GM12864 (cell line): ENCODE results near the gene PGM2L1.

Experiments
- DNase-seq: peaks from one replicate; pipeline ENCODE4 v3.0.0-alpha.2; 2011; ENCODE audit warnings: low read depth
- H3K4me3 ChIP-seq: 2 replicates; pipeline ENCODE4 v1.5.1; 2011; ENCODE audit warnings: mild to moderate bottlenecking, low read depth, low read length, control low read depth
- CTCF ChIP-seq: IDR thresholded peaks from 2 replicates; pipeline ENCODE4 v1.5.1; 2011; ENCODE audit warnings: low read depth, mild to moderate bottlenecking, moderate library complexity, low read length, control low read depth, inconsistent platforms; ENCODE audit errors: missing control alignments

PGM2L1 gene

DNA sequence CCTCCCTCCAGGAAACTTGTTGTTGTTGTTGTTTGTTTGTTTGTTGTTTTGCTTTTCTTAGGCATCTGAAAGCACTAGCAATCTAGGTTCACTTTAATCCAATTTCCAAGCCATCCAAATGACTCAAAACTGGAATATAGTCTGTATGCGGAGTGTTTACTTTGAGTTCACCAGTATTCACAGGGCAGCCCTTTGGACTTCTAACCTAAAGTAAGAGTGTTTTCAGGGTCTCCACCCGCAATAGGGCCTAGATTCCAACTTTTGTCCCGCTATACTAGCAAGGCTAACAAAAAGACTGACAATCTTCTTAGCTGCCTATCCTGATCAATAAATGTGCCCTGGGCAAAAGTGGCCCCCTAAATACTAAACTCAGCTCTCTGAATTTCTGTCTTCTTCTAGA is 13.6 kb downstream of the PGM2L1 start:
- DNase-seq = no peak
- no peak overlapping the region for H3K4me3 ChIP-seq
- no peak for TF ChIP-seq CTCF

- no peak for TF ChIP-seq CTCF
- DNase-seq = no peak
Observed at GRCh38 chr11:74380746-74381439, 17.3 kb downstream of the PGM2L1 start.

DNA sequence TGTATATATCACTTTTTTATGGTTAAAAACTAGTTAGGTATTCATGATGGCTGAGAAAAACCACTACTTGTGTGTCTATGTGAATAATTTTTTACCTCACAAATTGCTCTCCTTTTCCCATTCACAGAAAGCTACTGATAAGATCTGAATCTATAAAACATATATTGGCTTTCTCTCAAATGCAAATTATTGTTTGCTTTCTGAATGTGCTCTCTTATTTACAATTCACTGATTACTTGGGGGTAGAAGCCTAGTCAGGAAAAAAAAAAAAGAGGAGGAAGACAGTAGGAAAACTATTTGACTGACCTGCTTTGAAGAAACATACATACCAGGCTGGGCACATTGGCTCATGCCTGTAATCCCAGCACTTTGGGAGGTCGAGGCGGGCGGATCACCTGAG is 20.5 kb downstream of the PGM2L1 start:
- no peak overlapping the region for H3K4me3 ChIP-seq
- TF ChIP-seq CTCF = no peak
- no peak for DNase-seq

More at GRCh38 chr11:74380746-74381439, 17.3 kb downstream of the PGM2L1 start:
- no peak overlapping the region for H3K4me3 ChIP-seq

DNA sequence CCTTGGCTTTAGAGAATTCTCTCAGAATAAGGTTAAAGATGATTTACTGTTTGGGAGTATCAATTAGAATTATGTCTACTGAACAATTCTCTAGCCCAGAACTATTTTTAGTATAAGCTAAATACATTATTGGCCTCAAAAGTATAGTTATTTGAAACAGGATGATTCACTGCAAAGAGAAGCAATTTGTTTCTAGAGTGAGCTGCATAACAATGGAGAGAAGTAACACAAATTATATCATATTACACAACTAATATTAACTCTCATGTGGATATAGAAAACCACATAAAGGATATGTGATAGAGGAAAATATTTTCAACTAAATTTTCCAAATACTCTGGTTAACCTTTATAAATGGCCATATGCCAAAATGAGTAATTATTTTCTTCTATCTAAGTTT is 24.9 kb downstream of the PGM2L1 start:
- no peak for DNase-seq
- no peak for TF ChIP-seq CTCF
- H3K4me3 ChIP-seq = no peak overlapping the region

DNA sequence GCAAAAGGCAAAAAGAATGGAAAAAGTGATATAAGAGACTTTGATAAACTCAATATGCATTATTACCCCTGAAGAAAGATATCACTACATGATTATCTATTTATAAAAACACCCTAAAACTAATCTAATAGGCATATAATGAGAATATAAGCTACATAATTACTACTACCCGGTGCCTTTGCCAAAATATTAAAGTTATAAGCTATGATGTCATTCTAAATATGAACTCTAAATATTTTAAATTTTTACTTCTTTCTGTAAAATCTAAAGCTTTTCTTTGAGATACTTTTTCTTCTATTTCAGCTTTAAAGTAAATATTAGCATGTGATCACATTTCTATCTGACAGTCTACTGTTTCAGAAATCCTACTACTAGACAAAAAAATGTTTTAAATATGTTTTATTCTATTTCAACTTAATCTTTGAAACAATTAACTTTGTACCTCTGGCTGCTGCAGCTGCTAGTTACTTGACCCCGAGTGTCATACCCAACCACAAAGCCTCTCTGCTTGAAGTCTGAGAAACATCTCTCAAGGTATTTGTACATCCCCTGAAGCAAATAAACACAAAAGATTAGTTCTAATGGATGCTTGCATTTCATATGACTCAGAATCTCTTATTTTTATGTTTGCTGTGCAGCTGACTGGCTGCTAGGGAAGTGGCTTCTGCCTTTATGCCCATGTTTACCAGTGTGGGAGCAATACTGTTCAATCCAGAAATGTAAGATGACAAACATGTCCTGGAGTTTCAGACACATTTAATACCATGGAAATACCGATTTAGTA is 26.8 kb downstream of the PGM2L1 start:
- no peak for DNase-seq
- no peak for TF ChIP-seq CTCF

DNA sequence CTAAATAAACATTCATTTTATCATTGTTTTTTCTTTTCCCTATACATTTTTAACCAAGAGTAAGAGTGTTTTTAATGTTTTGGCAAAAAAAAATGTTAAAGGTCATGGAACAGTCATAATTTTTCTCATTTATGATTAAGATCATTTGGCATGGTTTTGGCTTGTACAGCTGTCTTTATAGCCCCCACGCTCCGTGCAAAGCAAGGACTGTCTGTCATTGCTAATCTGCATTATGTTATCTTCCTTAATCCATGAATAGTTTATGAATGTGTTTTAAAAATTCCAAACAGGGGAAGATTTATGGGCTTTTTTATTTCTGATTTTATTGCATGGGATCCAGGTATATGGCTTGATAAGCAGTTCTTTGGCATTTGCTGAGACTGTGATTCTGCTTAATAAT is 28.1 kb downstream of the PGM2L1 start:
- TF ChIP-seq CTCF = no peak
- no peak overlapping the region for H3K4me3 ChIP-seq
- no peak for DNase-seq

More for the DNA sequence above, 26.8 kb downstream of the PGM2L1 start:
- no peak overlapping the region for H3K4me3 ChIP-seq

DNA sequence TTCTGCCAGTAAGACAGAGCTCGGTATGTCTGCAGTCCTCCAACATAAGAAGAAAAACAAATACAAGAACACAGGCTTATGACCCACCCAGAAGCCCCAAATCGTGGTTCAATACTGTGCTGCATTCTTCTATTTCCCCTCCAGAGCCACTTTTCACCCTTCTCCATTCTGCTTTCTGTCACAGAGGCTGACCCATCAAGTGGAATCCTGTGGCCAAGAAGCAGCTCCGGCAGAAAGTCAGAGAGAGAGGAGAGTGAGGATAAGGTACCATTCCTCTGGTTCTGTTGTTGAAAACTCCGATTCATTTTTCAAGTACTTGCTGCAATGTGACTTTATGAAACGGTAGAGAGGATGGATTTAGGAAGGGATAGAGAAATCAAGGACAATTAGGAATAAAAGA is 30.4 kb downstream of the PGM2L1 start:
- TF ChIP-seq CTCF = no peak
- no peak for DNase-seq
- H3K4me3 ChIP-seq = no peak overlapping the region
